SU-DHL-6 (cell line): ENCODE measurements around the gene TMEM59L.

Experiments
- EZH2phosphoT487 ChIP-seq: fragments of 200-600 bp; sonication (generic), shearing (Covaris generic); conservative IDR thresholded peaks from 2 replicates; pipeline ENCODE4 v1.6.1; 2018; ENCODE audit warnings: mild to moderate bottlenecking, antibody characterized with exemption, low read length, moderate library complexity, mixed read lengths
- TF ChIP-seq, protein P1 (sequence below): fragments of 200-600 bp; sonication (generic); IDR thresholded peaks from one replicate; pipeline ENCODE4 v1.5.1; 2017; ENCODE audit warnings: antibody characterized with exemption, mild to moderate bottlenecking, low read length, moderate library complexity; ENCODE audit not compliant: insufficient read depth, poor library complexity, severe bottlenecking

DNA sequence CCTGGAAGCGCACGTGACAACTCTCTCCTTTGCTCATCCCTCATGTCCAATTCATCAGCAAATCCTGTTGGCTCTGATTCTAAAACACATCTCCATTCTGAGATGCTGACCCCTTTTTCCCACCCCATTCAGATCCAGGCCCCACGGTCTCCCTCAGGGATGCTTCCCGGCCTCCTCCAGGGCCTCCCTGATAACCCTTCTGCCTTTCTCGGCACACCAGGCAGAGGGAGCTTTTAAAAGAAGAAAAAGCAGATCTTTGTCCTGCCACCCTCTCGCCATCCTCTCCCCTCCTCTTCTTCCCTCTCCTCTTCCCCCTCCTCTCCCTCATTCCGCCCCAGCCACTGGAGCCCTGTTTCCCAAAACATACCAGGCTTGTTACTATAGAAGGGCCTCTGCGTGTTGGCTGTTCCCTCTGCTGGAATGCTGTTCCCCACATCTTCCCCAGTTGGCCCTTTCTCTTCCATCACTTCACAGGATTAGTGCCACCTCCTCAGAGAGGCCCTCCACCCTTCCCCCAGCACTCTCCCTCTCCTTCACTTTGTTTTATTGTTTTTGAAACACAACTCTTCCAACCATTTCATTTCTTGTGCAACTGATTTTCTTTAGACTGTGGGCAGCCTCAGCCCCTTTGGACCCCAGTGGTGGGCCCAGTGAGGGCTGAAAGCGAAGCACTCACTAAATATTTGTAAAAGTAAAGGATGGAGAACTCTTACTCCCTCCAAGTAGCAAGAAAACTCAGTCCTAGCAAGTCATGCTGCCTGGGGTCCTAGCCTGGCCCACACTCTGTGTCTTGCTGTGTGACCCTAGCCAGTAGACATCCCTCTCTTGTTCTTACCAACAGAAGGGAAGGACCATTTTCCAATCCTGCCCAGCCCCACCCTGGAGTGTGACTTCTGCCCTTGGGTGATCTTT lies 3.6 kb upstream of the TMEM59L start:
- TF ChIP-seq, protein P1, sequence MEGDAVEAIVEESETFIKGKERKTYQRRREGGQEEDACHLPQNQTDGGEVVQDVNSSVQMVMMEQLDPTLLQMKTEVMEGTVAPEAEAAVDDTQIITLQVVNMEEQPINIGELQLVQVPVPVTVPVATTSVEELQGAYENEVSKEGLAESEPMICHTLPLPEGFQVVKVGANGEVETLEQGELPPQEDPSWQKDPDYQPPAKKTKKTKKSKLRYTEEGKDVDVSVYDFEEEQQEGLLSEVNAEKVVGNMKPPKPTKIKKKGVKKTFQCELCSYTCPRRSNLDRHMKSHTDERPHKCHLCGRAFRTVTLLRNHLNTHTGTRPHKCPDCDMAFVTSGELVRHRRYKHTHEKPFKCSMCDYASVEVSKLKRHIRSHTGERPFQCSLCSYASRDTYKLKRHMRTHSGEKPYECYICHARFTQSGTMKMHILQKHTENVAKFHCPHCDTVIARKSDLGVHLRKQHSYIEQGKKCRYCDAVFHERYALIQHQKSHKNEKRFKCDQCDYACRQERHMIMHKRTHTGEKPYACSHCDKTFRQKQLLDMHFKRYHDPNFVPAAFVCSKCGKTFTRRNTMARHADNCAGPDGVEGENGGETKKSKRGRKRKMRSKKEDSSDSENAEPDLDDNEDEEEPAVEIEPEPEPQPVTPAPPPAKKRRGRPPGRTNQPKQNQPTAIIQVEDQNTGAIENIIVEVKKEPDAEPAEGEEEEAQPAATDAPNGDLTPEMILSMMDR, result no peak
- no peak for TF ChIP-seq EZH2phosphoT487
